Measurements from ENCODE around the gene DOCK9.

Gene DOCK9

GRCh38 chr13:98794498-98794897 lies 183.4 kb downstream of the DOCK9 start:
- TF ChIP-seq, protein P1, sequence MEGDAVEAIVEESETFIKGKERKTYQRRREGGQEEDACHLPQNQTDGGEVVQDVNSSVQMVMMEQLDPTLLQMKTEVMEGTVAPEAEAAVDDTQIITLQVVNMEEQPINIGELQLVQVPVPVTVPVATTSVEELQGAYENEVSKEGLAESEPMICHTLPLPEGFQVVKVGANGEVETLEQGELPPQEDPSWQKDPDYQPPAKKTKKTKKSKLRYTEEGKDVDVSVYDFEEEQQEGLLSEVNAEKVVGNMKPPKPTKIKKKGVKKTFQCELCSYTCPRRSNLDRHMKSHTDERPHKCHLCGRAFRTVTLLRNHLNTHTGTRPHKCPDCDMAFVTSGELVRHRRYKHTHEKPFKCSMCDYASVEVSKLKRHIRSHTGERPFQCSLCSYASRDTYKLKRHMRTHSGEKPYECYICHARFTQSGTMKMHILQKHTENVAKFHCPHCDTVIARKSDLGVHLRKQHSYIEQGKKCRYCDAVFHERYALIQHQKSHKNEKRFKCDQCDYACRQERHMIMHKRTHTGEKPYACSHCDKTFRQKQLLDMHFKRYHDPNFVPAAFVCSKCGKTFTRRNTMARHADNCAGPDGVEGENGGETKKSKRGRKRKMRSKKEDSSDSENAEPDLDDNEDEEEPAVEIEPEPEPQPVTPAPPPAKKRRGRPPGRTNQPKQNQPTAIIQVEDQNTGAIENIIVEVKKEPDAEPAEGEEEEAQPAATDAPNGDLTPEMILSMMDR (IDR thresholded peaks at IDR 0.05; ENCODE audit: low read depth, low read length): peak; percentile 20; the same call in 1 of the 2 replicates
- H3K27me3 ChIP-seq (ENCODE audit: insufficient read depth, low read depth, severe bottlenecking): no peaks in the 10 kb centered on the region
- no peaks in the 10 kb centered on the region for H3K9me3 ChIP-seq (ENCODE audit: severe bottlenecking)
- H3K4me3 ChIP-seq (ENCODE audit: low read depth, low read length): no peak overlapping the region
- H3K27ac ChIP-seq: no peak overlapping the region
- peaks cover 38% of the 10 kb centered on the region for H3K36me3 ChIP-seq
- DNase-seq: no peak

GRCh38 chr13:98792785-98793495 lies 184.9 kb downstream of the DOCK9 start:
- Histone ChIP-seq H3K4me3 (ENCODE audit: low read depth, low read length) (no peak overlapping the region), H3K27me3 (ENCODE audit: insufficient read depth, low read depth, severe bottlenecking) (no peaks in the 10 kb centered on the region), H3K36me3 (peaks cover 32% of the 10 kb centered on the region), H3K27ac (no peak overlapping the region), H3K9me3 (ENCODE audit: severe bottlenecking) (no peaks in the 10 kb centered on the region)
- DNase-seq: no peak
- TF ChIP-seq, protein P1 (IDR thresholded peaks at IDR 0.05; ENCODE audit: low read depth, low read length): no peak

- H3K27ac ChIP-seq: no peak overlapping the region
- DNase-seq: no peak
- no peaks in the 10 kb centered on the region for H3K27me3 ChIP-seq (ENCODE audit: insufficient read depth, low read depth, severe bottlenecking)
- H3K4me3 ChIP-seq (ENCODE audit: low read depth, low read length): no peak overlapping the region
- H3K9me3 ChIP-seq (ENCODE audit: severe bottlenecking): no peaks in the 10 kb centered on the region
- peaks cover 30% of the 10 kb centered on the region for H3K36me3 ChIP-seq
- TF ChIP-seq, protein P1 (IDR thresholded peaks at IDR 0.05; ENCODE audit: low read depth, low read length): no peak
Measured at GRCh38 chr13:98792321-98792720, 185.5 kb downstream of the DOCK9 start.

DNA sequence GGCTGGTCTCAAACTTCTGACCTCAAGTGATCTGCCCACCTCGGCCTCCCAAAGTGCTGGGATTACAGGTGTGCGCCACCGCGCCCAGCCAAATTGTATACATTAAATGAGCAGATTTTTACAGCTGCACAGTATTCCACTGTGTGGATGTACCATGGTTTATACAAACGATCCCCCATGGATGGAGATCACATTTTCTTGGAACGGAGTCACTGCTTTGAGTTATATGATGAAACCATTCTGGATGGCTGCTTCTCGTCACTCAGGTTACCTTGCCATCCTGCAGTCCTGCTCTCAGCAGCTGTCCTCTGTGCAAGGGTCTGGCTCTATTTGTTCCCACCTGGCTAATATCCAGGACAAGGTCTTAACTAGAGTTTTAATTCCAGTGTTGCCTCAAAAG lies 186.3 kb downstream of the DOCK9 start:
- no peaks in the 10 kb centered on the region for H3K9me3 ChIP-seq (ENCODE audit: severe bottlenecking)
- H3K27ac ChIP-seq: no peak overlapping the region
- H3K4me3 ChIP-seq (ENCODE audit: low read depth, low read length): no peak overlapping the region
- TF ChIP-seq, protein P1 (IDR thresholded peaks at IDR 0.05; ENCODE audit: low read depth, low read length): no peak
- no peaks in the 10 kb centered on the region for H3K27me3 ChIP-seq (ENCODE audit: insufficient read depth, low read depth, severe bottlenecking)
- no peak for DNase-seq
- peaks cover 25% of the 10 kb centered on the region for H3K36me3 ChIP-seq

DNA sequence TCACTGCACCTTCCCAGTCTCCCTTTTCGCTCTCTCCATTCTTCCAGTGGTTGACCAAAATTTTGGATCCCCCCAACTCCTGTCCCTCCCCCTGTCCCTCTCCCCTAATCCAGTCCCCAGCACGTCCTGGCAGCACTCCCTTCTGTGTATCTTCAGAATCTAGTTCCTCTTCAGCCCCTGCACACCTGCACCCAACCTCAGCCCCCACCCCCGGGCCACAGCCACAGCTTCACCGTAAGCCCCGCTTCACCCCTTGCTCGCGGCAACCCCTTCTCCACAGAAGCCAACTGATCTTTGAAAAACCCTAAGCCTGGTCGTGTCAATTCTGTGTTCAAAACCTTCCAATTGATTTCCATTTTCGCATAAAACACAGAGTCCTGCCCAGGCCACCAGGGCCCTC lies 189.9 kb downstream of the DOCK9 start:
- Histone ChIP-seq H3K9me3 (ENCODE audit: severe bottlenecking) (no peaks in the 10 kb centered on the region), H3K27ac (no peak overlapping the region), H3K27me3 (ENCODE audit: insufficient read depth, low read depth, severe bottlenecking) (no peaks in the 10 kb centered on the region), H3K36me3 (no peaks in the 10 kb centered on the region; the same call in 1 of the 2 replicates), H3K4me3 (ENCODE audit: low read depth, low read length) (no peak overlapping the region)
- TF ChIP-seq, protein P1 (IDR thresholded peaks at IDR 0.05; ENCODE audit: low read depth, low read length): no peak
- no peak for DNase-seq

DNA sequence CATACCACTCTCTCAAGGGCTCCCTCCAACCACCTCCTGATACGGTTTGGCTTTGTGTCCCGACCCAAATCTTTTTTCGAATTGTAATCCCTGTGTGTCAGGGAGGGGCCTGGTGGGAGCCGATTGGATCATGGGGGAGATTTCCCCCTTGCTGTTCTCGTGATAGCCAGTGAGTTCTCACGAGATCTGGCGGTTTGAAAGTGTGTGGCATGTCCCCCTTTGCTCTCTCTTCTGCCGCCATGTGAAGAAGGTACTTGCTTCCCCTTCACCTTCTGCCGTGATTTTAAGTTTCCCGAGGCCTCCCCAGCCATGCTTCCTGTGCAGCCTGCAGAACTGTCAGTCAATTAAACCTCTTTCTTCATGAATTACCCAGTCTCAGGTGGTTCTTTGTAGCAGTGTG lies 190.7 kb downstream of the DOCK9 start:
- Histone ChIP-seq H3K9me3 (ENCODE audit: severe bottlenecking) (no peaks in the 10 kb centered on the region), H3K27me3 (ENCODE audit: insufficient read depth, low read depth, severe bottlenecking) (no peaks in the 10 kb centered on the region), H3K27ac (no peak overlapping the region), H3K36me3 (no peaks in the 10 kb centered on the region), H3K4me3 (ENCODE audit: low read depth, low read length) (no peak overlapping the region)
- DNase-seq: no peak
- TF ChIP-seq, protein P1 (IDR thresholded peaks at IDR 0.05; ENCODE audit: low read depth, low read length): no peak
